Activated naive CD4-positive, alpha-beta T cell treated with anti-CD3 and anti-CD28 coated beads for 36 hours (primary cell): Measurements from ENCODE around the gene RNF41. TPM values are rescaled to one million over a fixed set of nuclear protein-coding genes. Genes with fewer than 3 reads are reported as not detected.
A peak's percentile ranks its signal among the peaks of the same experiment; 100 is the strongest.

Experiments used
- CTCF ChIA-PET: fragments of 350-600 bp; sonication (Branson Sonifier 250); formaldehyde crosslinking; loops from one replicate; lab custom pipeline; 2021; ENCODE audit warnings: antibody characterized with exemption; lab: Charles Lee
- DNase-seq: peaks from one replicate; pipeline ENCODE4 v3.0.0-alpha.2; 2020
- H3K27ac Mint-ChIP-seq: one replicate; pipeline ENCODE4 v1.8.0; 2021; ENCODE audit warnings: mild to moderate bottlenecking, mixed read lengths
- H3K27me3 Mint-ChIP-seq: one replicate; pipeline ENCODE4 v1.8.0; 2021; ENCODE audit warnings: low read depth, mixed read lengths
- H3K36me3 Mint-ChIP-seq: one replicate; pipeline ENCODE4 v1.8.0; 2021; ENCODE audit warnings: low read depth, mixed read lengths
- H3K4me1 Mint-ChIP-seq: one replicate; pipeline ENCODE4 v1.8.0; 2021; ENCODE audit warnings: low read depth, mixed read lengths
- H3K4me3 Mint-ChIP-seq: one replicate; pipeline ENCODE4 v1.8.0; 2021; ENCODE audit warnings: mild to moderate bottlenecking, moderate library complexity, mixed read lengths
- H3K9me3 Mint-ChIP-seq: one replicate; pipeline ENCODE4 v1.8.0; 2021; ENCODE audit warnings: mixed read lengths
- intact Hi-C: fragments of 100-400 bp; cut with micrococcal nuclease; formaldehyde crosslinking; loops from one replicate; pipeline ENCODE4 v1.15.1; 2023
- total RNA-seq, 2 experiments: library from RNA; stranded (reverse); gene quantifications; one replicate each; pipeline ENCODE4 v1.2.3, GENCODE V29; 2021

Gene RNF41
- total RNA-seq, 2 experiments from 2014 or later, result 26.0 TPM

DNA sequence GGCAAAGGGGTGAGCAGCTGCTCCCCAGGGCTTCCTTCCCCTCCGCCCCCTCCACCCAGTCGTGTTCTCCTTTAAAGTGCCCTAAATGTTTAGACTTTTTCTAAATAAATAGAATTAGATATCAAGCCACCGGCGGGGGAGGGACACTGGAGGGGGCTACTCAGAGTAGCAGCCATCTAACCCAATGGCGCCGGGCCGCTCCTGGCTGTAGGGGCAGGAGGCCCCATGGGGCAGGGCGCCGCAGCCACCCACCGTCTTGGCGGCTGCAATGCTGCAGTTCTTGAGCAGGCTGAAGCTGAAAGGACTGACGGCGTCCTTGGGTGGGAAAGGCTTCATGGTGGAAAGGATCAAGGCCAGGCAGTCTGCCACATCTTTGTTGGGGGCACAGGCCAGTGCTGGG is 21.3 kb upstream of the RNF41 start:
- Mint-ChIP-seq H3K27me3 (no peaks in the 10 kb centered on the region), H3K27ac (no peak overlapping the region), H3K4me3 (no peak overlapping the region), H3K4me1 (no peaks in the 10 kb centered on the region), H3K9me3 (no peaks in the 10 kb centered on the region), H3K36me3 (peaks cover 17% of the 10 kb centered on the region)
- no peak for DNase-seq
- CTCF ChIA-PET, result no interaction called here
- intact Hi-C loops, result no loop called here

DNA sequence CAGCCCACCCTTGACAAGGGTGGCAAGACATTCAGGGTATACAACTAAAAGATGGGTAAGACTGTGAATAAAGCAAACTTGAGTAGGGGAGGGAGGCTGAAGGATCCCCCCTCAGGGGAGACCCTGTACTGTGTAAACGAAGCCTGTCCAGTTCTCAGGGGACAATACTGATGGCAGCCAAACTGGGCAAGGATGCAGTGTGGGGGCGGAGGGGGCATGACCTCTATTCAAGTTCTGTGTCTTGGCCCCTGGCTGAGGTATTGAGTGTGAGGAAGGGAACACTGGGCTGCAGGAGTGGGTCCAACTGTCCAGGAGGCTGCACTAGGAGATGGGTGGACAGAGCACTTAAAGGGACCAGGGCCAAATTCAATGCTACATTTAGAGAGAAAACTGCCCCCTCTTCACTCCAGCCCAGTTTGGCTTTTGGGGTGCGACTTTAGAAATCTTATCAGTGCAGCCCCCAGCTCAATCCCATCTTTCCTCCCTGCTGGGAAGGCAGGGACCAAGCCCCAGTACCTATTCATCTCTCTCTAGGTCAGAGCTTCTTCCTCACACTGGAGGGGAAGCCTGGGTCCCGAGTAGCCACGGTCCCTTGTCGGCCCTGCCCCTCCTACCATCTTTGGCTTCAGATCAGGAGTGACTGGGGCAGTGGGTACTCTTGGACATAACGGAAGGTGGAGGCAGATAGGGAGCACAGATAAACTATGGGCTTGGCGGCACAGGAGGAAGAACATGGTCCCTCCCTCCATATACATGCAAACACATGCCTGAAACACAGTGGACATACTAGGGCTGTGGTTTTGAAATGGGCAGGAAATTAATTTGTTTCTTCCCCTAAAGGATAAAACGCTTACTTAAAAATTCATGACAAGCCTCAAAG is 19.9 kb upstream of the RNF41 start:
- H3K9me3 Mint-ChIP-seq, result no peaks in the 10 kb centered on the region
- no peak overlapping the region for H3K4me3 Mint-ChIP-seq
- peaks cover 13% of the 10 kb centered on the region for H3K36me3 Mint-ChIP-seq
- no peak overlapping the region for H3K27ac Mint-ChIP-seq
- no peaks in the 10 kb centered on the region for H3K4me1 Mint-ChIP-seq
- H3K27me3 Mint-ChIP-seq, result no peaks in the 10 kb centered on the region
- no peak for DNase-seq
- intact Hi-C loops, result no loop called here
- CTCF ChIA-PET, result no interaction called here

DNA sequence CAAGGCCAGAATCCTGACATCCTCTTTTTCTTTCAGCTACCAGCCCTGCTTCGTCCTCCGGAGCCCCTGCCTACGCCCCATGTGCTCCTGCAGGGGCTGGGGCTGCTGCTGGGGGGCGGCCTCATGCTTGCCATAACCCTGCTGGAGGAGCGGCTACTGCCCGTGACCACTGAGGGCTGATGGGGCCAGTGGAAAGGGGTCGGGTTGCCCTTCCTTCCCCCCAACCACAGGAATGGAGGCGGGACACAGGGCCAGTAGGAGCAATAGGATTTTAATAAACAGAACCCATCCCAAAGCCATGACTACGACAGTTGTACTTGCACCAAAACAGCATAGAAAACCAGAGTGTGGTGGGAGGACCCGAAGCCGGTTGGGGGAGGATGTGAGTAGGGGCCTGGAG is 15.8 kb upstream of the RNF41 start:
- CTCF ChIA-PET, result interaction anchor here (0.6 to 1.5 kb wide), 2 partner anchors 16 to 29 kb away, joined by 3 to 4 read pairs; partner anchors contain the start of gene RNF41
- no peak overlapping the region for H3K4me3 Mint-ChIP-seq

DNA sequence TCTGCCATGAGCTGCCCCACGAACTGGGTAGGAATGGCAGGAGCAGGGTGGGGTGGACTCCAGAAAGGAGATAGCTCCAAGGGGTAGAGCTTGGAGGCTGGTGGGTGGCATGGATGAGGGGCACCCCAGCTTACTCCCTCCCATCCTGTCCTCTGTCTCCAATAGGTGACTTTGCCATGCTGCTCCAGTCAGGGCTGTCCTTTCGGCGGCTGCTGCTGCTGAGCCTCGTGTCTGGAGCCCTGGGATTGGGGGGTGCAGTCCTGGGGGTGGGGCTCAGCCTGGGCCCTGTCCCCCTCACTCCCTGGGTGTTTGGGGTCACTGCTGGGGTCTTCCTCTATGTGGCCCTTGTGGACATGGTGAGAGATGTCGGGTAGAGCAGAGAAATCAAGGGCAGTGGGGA is 15.3 kb upstream of the RNF41 start:
- H3K27ac Mint-ChIP-seq, result no peak overlapping the region
- intact Hi-C loops, result no loop called here
- H3K9me3 Mint-ChIP-seq, result no peaks in the 10 kb centered on the region
- H3K4me1 Mint-ChIP-seq, result no peaks in the 10 kb centered on the region
- H3K36me3 Mint-ChIP-seq, result peaks cover 5% of the 10 kb centered on the region
- no peak overlapping the region for H3K4me3 Mint-ChIP-seq
- CTCF ChIA-PET, result interaction anchor here (0.6 to 1.5 kb wide), 2 partner anchors 15 to 29 kb away, joined by 3 to 4 read pairs; partner anchors contain the start of gene RNF41
- no peak for DNase-seq
- H3K27me3 Mint-ChIP-seq, result no peaks in the 10 kb centered on the region

More for the DNA sequence above, 15.8 kb upstream of the RNF41 start:
- no peaks in the 10 kb centered on the region for H3K4me1 Mint-ChIP-seq
- no peak for DNase-seq
- H3K27ac Mint-ChIP-seq, result no peak overlapping the region
- intact Hi-C loops, result no loop called here
- peaks cover 7% of the 10 kb centered on the region for H3K36me3 Mint-ChIP-seq
- H3K27me3 Mint-ChIP-seq, result no peaks in the 10 kb centered on the region
- H3K9me3 Mint-ChIP-seq, result no peaks in the 10 kb centered on the region

DNA sequence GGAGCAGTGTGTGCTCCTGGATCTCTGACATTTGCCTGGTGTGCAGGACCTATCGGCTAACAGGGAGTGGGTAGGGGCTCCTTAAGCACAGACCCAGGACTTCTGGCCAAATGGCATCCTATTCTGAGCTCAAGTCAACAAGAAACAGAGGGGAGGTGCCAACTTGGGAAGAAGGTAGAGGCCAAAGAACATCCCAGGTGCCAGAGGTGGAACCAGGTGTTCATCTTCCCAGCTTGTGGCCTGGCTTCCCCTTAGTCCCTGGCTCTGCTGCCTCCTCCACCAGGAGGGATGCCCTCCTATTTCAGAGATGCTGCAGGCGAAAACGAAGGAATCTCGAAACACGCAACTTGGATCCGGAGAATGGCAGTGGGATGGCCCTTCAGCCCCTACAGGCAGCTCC is 14.4 kb upstream of the RNF41 start:
- CTCF ChIA-PET, result no interaction called here
- H3K9me3 Mint-ChIP-seq, result no peaks in the 10 kb centered on the region
- no peaks in the 10 kb centered on the region for H3K27me3 Mint-ChIP-seq
- no peak overlapping the region for H3K4me3 Mint-ChIP-seq
- no peaks in the 10 kb centered on the region for H3K4me1 Mint-ChIP-seq
- peaks cover 3% of the 10 kb centered on the region for H3K36me3 Mint-ChIP-seq
- intact Hi-C loops, result no loop called here
- no peak overlapping the region for H3K27ac Mint-ChIP-seq
- DNase-seq, result no peak

DNA sequence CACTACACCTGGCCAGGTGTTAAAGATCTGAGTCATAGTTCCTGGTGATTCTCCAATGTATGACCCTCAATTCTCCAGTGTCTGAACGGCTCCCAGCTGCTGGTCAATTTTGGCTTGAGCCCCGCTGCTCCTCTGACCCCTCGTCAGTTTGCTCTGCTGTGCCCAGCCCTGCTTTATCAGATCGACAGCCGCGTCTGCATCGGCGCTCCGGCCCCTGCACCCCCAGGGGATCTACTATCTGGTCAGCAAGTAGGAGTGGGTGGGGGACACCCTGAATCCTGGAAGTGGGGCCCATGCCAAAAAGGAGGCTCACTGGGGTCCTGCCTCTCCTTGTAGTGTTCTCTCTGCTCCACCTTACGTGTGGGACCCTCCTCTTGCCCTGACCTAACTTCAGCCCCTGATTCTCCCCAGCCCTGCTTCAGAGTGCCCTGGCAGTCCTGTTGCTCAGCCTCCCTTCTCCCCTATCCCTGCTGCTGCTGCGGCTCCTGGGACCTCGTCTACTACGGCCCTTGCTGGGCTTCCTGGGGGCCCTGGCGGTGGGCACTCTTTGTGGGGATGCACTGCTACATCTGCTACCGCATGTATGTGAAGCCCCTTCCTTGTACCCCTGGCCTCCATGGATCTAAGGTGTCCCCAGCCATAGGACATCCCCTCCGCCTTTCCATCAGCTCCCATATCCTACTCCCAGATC is 13.2 kb upstream of the RNF41 start:
- CTCF ChIA-PET, result interaction anchor here (0.6 to 1.4 kb wide), 3 partner anchors 18 to 32 kb away, joined by 3 to 6 read pairs (median 4); partner anchors contain the start of gene COQ10A
- H3K9me3 Mint-ChIP-seq, result no peaks in the 10 kb centered on the region
- peaks cover 5% of the 10 kb centered on the region for H3K36me3 Mint-ChIP-seq
- intact Hi-C loops, result no loop called here
- H3K27ac Mint-ChIP-seq, result no peak overlapping the region
- no peak overlapping the region for H3K4me3 Mint-ChIP-seq
- no peak for DNase-seq
- no peaks in the 10 kb centered on the region for H3K4me1 Mint-ChIP-seq
- no peaks in the 10 kb centered on the region for H3K27me3 Mint-ChIP-seq

DNA sequence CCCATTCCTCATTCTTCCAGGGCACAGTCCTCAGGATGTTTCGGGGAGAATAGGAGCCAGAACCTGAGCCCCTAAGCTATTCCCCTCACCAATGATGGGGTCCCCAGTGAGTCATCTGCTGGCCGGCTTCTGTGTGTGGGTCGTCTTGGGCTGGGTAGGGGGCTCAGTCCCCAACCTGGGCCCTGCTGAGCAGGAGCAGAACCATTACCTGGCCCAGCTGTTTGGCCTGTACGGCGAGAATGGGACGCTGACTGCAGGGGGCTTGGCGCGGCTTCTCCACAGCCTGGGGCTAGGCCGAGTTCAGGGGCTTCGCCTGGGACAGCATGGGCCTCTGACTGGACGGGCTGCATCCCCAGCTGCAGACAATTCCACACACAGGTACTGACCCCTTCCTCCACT is 9.5 kb upstream of the RNF41 start:
- H3K4me3 Mint-ChIP-seq, result no peak overlapping the region
- intact Hi-C loops, result no loop called here

DNA sequence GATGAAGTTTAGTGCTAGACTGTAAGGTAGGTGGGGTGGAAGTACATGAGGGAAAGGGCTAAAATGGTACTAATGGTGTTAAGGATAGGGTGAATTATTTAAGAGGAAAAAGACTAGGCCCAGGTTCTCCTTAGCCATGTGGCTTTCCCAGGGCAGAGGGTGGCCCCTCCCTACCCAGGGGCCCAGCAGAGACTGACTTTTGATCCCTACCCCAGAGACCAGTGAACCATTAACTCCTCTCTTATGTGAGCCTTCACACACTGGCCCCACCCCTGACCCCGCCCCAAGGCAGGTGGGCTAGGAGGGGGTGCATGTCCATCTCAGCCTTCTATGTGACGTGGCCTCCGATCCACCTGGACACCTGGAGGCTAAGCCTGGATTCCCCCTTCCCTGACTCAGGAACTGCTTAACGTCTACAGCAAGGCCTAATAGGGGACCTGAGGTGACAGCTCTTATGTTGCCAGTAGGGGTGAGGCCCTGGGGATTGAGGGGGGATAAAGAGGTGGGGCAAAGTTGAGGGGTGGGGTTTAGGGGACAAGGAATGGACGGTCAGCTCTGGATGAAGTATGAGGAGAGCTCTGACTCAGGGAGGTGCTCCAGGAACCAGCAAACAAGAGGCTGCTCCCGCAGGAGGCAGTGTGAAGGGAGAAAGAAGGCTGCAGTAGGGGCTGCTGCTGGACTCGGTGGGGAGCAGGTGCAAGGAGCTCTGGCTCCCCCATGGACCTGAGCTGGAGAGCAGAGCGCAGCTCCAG is 8.9 kb upstream of the RNF41 start:
- Mint-ChIP-seq H3K27me3 (no peaks in the 10 kb centered on the region), H3K4me3 (no peak overlapping the region), H3K9me3 (no peaks in the 10 kb centered on the region), H3K4me1 (peaks cover under 1% of the 10 kb centered on the region), H3K27ac (no peak overlapping the region), H3K36me3 (peaks cover 12% of the 10 kb centered on the region)
- intact Hi-C loops, result no loop called here
- CTCF ChIA-PET, result interaction anchor here (0.5 to 1.2 kb wide), 2 partner anchors 234 to 306 kb away, joined by 4 to 5 read pairs; no protein-coding TSS in a partner anchor
- DNase-seq, result no peak

More for the DNA sequence above, 9.5 kb upstream of the RNF41 start:
- H3K9me3 Mint-ChIP-seq, result no peaks in the 10 kb centered on the region
- H3K27ac Mint-ChIP-seq, result no peak overlapping the region
- DNase-seq, result no peak
- no peaks in the 10 kb centered on the region for H3K4me1 Mint-ChIP-seq
- CTCF ChIA-PET, result interaction anchor here (0.5 to 1.2 kb wide), 2 partner anchors 233 to 305 kb away, joined by 4 to 5 read pairs; no protein-coding TSS in a partner anchor
- no peaks in the 10 kb centered on the region for H3K27me3 Mint-ChIP-seq
- peaks cover 9% of the 10 kb centered on the region for H3K36me3 Mint-ChIP-seq

DNA sequence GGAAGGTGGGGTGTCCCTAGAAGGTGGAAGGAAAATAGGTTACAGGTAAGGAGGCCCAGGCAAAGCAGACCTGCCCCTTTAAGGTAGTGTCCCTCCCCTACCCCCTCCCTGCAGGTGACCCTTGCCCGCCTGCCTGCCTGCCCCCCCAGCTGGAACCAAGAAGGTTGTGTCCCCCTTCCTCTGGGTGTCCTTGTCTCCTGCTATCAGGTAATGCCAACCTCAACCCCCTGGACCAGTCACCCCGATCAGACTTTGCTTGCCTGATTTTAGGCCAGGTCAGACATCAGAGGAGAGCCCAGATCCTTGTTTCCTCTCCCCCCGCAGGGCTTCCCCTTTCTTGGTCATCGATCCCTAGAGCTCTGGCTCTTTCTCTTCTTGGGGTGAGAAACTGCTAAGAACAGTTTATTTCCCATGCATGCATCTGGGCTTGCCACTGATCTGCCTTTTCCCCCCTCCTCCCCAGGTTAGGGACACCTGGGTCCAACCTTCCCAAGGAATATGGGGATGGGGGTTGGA is 8.3 kb upstream of the RNF41 start, which contains the start of gene SLC39A5:
Gene SLC39A5 (plus strand): TSS at position 136 of the 516 bp plus-strand sequence. CDS start 1,224 bp downstream, outside the sequence.
- CTCF ChIA-PET, result no interaction called here
- H3K4me3 Mint-ChIP-seq, result no peak within 1 kb of the TSS
- H3K36me3 Mint-ChIP-seq, result peaks cover 12% of the 10 kb centered on the region
- intact Hi-C loops, result no loop called here
- H3K9me3 Mint-ChIP-seq, result no peaks in the 10 kb centered on the region
- no peak within 1 kb of the TSS for H3K27ac Mint-ChIP-seq
- H3K27me3 Mint-ChIP-seq, result no peaks in the 10 kb centered on the region
- no peak for DNase-seq
- H3K4me1 Mint-ChIP-seq, result peaks cover 7% of the 10 kb centered on the region

DNA sequence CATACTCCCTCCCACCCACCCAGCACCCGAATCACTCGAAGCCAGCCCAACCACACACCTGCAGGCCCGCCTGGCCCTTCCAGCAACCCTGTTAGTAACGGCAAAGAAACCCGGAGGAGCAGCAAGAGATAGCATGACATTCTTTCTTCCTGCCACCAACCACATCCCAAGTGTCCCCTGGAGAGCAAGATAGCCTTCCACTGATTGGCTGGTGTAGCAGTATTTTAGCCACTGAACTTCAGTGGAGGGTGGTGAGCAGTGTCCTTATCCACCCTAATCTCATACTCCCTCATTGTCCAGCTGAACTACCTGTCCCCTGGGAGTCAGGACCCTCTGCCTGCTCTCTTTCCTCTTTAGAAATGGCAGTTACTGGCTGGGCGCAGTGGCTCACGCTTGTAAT is 7.4 kb upstream of the RNF41 start:
- intact Hi-C loops, result no loop called here
- Mint-ChIP-seq H3K36me3 (peaks cover 12% of the 10 kb centered on the region), H3K4me3 (no peak overlapping the region), H3K9me3 (no peaks in the 10 kb centered on the region), H3K27ac (no peak overlapping the region), H3K4me1 (peaks cover 11% of the 10 kb centered on the region), H3K27me3 (no peaks in the 10 kb centered on the region)
- DNase-seq, result no peak
- CTCF ChIA-PET, result interaction anchor here (1.5 kb wide), 1 partner anchor 29 kb away, joined by 3 read pairs; the partner anchor contains the start of gene ANKRD52

DNA sequence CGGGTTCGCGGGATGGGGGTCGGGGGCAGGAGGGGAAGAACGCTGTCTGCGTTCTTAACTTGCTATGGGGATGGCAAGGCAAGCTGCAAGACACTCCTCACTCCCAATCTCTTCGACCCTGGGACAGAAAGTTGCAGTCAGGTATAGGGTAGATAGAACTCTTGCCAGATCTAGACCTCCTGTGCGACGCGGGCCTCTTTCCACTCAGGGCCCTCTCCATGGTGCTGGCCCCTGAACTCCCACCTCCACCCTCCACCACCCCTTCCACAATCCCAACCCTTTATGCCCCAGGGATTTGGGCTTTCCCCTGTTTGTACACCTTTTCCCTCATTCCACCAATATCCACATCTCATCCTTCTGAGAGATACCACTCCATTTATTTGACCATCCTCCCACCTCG is 3.2 kb upstream of the RNF41 start:
- H3K27me3 Mint-ChIP-seq, result no peaks in the 10 kb centered on the region
- H3K36me3 Mint-ChIP-seq, result peaks cover 12% of the 10 kb centered on the region
- H3K27ac Mint-ChIP-seq, result peak overlapping the region; percentile 93
- no peaks in the 10 kb centered on the region for H3K9me3 Mint-ChIP-seq
- CTCF ChIA-PET, result interaction anchor here (1.7 kb wide), 1 partner anchor 106 kb away, joined by 3 read pairs; no protein-coding TSS in a partner anchor
- H3K4me3 Mint-ChIP-seq, result peak overlapping the region; percentile 99
- DNase-seq, result peak; percentile 8
- peaks cover 37% of the 10 kb centered on the region for H3K4me1 Mint-ChIP-seq
- intact Hi-C loops, result loop anchor here (1.0 to 5.0 kb wide), 17 partner anchors 18 to 500 kb away; partner anchors contain the start of genes ANKRD52, CS, IL23A and MYL6B
